GM21381 (cell line): ENCODE data around the gene ZDHHC11B.
"Not testable (repeated sequence)": the region's sequence is repeated elsewhere in the genome, so short reads cannot be mapped to it uniquely, and the experiment has no call there.

Source experiments
- ATAC-seq: cut with Tn5 transposase; IDR thresholded peaks from one replicate; pipeline ENCODE4 v1.9.1; 2021; ENCODE audit warnings: mild to moderate bottlenecking, moderate library complexity; ENCODE audit not compliant: unreplicated experiment

The ZDHHC11B gene

GRCh38 chr5:787224-787856 lies 2.8 kb upstream of the ZDHHC11B start:
- ATAC-seq, result not testable (repeated sequence)

- ATAC-seq, result peak; percentile 27
Measured at GRCh38 chr5:785181-785705, 714 bp upstream of the ZDHHC11B start.

- ATAC-seq, result not testable (repeated sequence)
Measured at GRCh38 chr5:783881-784427, 575 bp downstream of the ZDHHC11B start.

GRCh38 chr5:783049-783802 lies 1.3 kb downstream of the ZDHHC11B start:
- not testable (repeated sequence) for ATAC-seq

GRCh38 chr5:782356-782755 lies 2.2 kb downstream of the ZDHHC11B start:
- ATAC-seq, result not testable (repeated sequence)

- ATAC-seq, result not testable (repeated sequence)
Measured at GRCh38 chr5:780571-780970, 4.0 kb downstream of the ZDHHC11B start.

- not testable (repeated sequence) for ATAC-seq
Measured at GRCh38 chr5:778967-779366, 5.6 kb downstream of the ZDHHC11B start.

GRCh38 chr5:778421-778820 lies 6.1 kb downstream of the ZDHHC11B start:
- ATAC-seq, result not testable (repeated sequence)

GRCh38 chr5:777756-778161 lies 6.8 kb downstream of the ZDHHC11B start:
- no peak for ATAC-seq

GRCh38 chr5:776862-777711 lies 7.4 kb downstream of the ZDHHC11B start:
- no peak for ATAC-seq

- ATAC-seq, result no peak
Measured at GRCh38 chr5:775961-776861, 8.3 kb downstream of the ZDHHC11B start.

GRCh38 chr5:775595-775960 lies 9.0 kb downstream of the ZDHHC11B start:
- ATAC-seq, result not testable (repeated sequence)

GRCh38 chr5:774854-775505 lies 9.5 kb downstream of the ZDHHC11B start:
- not testable (repeated sequence) for ATAC-seq

GRCh38 chr5:774304-774703 lies 10.2 kb downstream of the ZDHHC11B start:
- ATAC-seq, result not testable (repeated sequence)

- ATAC-seq, result no peak
Measured at GRCh38 chr5:773517-774264, 10.8 kb downstream of the ZDHHC11B start.

GRCh38 chr5:772931-773330 lies 11.6 kb downstream of the ZDHHC11B start:
- not testable (repeated sequence) for ATAC-seq

GRCh38 chr5:772547-772890 lies 12.0 kb downstream of the ZDHHC11B start:
- not testable (repeated sequence) for ATAC-seq

GRCh38 chr5:771841-772546 lies 12.5 kb downstream of the ZDHHC11B start:
- ATAC-seq, result not testable (repeated sequence)
